Astrocyte of the cerebellum (primary cell): Measurements from ENCODE around the gene RNF149.
"Not testable (repeated sequence)": the region's sequence is repeated elsewhere in the genome, so short reads cannot be mapped to it uniquely, and the experiment has no call there.

ENCODE experiments used
- DNase-seq: peaks from one replicate; pipeline ENCODE4 v3.0.0-alpha.2; 2011; ENCODE audit warnings: low read depth
- H3K4me3 ChIP-seq: 2 replicates; pipeline ENCODE4 v1.5.1; 2011; ENCODE audit warnings: mild to moderate bottlenecking, low read depth, low read length, moderate library complexity
- in situ Hi-C: cut with HindIII; loops from 2 replicates; pipeline ENCODE4 v1.10.0; 2017; ENCODE audit warnings: low sequenced_read_pairs
- TF ChIP-seq, protein P1 (sequence below): IDR thresholded peaks from 2 replicates; pipeline ENCODE4 v1.5.1; 2012; ENCODE audit warnings: low read length, low read depth, moderate library complexity, mild to moderate bottlenecking; ENCODE audit errors: missing control alignments

Gene RNF149

GRCh38 chr2:101241158-101241557 is 67.3 kb downstream of the RNF149 start:
- no peak overlapping the region for H3K4me3 ChIP-seq
- in situ Hi-C loops, result no loop called here
- DNase-seq, result no peak
- TF ChIP-seq, protein P1, sequence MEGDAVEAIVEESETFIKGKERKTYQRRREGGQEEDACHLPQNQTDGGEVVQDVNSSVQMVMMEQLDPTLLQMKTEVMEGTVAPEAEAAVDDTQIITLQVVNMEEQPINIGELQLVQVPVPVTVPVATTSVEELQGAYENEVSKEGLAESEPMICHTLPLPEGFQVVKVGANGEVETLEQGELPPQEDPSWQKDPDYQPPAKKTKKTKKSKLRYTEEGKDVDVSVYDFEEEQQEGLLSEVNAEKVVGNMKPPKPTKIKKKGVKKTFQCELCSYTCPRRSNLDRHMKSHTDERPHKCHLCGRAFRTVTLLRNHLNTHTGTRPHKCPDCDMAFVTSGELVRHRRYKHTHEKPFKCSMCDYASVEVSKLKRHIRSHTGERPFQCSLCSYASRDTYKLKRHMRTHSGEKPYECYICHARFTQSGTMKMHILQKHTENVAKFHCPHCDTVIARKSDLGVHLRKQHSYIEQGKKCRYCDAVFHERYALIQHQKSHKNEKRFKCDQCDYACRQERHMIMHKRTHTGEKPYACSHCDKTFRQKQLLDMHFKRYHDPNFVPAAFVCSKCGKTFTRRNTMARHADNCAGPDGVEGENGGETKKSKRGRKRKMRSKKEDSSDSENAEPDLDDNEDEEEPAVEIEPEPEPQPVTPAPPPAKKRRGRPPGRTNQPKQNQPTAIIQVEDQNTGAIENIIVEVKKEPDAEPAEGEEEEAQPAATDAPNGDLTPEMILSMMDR, result no peak

GRCh38 chr2:101240694-101241093 is 67.8 kb downstream of the RNF149 start:
- in situ Hi-C loops, H3K4me3 ChIP-seq, DNase-seq: not testable (repeated sequence)
- TF ChIP-seq, protein P1, result peak; percentile 48

GRCh38 chr2:101239760-101240118 is 68.8 kb downstream of the RNF149 start:
- H3K4me3 ChIP-seq, in situ Hi-C loops, DNase-seq: not testable (repeated sequence)

DNA sequence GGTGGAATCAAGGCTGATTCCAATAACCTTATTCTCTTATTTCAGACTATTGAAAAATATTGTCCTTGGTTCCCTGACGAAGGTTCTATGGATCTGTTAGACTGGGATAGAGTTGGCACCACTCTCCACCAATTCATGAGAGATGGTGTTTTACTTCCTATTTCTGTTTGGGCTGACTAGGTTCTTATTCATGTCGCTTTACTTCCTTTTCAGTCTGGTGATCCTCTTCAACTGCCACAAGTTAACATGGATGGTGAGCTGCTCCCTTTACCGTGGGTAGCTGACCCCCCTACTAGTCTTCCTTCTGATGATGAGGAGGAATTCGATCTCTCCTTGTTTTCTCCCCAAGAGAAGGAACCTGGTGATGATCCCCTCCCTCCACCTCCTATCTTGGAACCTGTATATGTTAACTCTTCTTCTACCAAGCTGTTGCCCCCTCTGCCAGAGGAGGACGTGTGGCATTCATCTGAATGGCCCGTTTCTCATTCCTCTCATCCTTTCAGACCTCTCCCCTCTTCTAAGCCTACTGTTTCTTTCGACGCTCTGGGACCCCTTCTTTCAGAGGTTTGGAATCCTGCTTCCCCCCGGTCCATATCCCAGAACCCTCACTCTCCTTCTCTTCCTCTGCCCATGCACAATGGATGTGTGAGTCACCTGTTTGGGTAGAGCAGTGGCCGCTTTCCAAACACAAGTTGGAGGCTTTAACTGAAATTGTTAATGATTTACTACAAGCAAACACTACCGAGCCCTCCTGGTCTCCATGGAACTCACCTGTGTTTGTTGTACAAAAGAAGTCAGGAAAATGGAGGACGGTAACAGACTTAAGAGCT is 69.4 kb downstream of the RNF149 start:
- DNase-seq, result no peak
- in situ Hi-C loops, result no loop called here
- H3K4me3 ChIP-seq, result no peak overlapping the region
- TF ChIP-seq, protein P1, result no peak

GRCh38 chr2:101237944-101238343 is 70.6 kb downstream of the RNF149 start:
- H3K4me3 ChIP-seq, DNase-seq, in situ Hi-C loops: not testable (repeated sequence)

DNA sequence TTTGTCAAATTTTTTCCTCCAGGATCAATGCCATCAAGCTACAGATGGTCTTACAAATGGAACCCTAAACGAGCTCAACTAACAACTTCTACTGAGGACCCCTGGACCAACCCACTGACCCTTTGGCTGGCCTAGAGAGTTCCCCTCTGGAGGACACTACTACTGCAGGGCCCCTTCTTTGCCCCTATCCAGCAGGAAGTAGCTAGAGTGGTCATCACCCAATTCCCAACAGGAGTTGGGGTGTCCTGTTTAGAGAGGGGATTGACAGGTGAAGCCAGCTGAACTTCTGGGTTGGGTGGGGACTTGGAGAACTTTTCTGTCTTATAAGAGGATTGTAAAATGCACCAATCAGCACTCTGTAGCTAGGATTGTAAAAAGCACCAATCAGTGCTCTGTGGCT is 72.5 kb downstream of the RNF149 start:
- DNase-seq, H3K4me3 ChIP-seq, in situ Hi-C loops: not testable (repeated sequence)

GRCh38 chr2:101234169-101234938 is 74.1 kb downstream of the RNF149 start:
- TF ChIP-seq, protein P1, result no peak

DNA sequence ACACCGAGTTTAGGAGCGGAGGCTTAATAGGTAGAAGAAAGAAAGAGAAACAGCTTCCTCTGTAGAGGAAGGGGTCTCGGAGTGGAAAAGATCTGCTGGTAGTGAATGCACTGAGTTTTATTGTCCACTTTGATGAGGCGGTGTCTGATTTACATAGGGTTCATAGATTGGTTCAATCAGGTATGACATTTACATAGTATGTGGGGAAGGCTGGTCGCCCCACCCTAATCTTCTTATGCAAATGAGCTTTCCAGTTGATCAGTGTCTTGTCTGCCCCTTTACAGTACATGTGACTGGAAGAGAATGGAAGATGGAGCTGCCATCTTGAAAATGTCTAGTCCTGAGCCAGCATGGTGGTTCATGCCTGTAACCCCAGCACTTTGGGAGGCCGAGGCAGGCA is 75.7 kb downstream of the RNF149 start:
- H3K4me3 ChIP-seq, result no peak overlapping the region
- DNase-seq, result no peak
- in situ Hi-C loops, result no loop called here
- TF ChIP-seq, protein P1, result no peak

More at GRCh38 chr2:101234169-101234938, 74.1 kb downstream of the RNF149 start:
- in situ Hi-C loops, result no loop called here
- no peak overlapping the region for H3K4me3 ChIP-seq
- DNase-seq, result no peak
